ENCODE data around the gene PREPL.
"Not testable (repeated sequence)": the region's sequence is repeated elsewhere in the genome, so short reads cannot be mapped to it uniquely, and the experiment has no call there.

PREPL gene

DNA sequence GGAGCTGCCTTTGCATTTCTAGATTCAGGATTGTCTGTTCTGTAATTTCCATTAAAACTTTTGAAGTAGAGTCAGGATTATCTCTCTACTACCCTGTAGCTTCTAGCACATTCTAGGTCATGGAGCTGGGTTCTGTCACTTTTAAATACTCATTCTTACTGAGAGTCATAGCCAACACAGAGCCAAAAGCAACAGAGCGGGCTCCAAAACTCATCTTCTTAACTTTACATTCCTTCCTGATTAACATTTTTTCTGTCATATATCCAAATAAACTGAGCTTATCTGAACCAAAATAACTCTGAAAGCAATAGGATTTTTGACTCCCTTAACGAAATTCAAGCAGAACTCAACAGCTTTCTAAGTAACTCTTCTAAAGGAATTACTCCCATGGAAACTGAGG lies 12.9 kb downstream of the PREPL start:
- no peak for DNase-seq (ENCODE audit: low read depth, low spot score)

DNA sequence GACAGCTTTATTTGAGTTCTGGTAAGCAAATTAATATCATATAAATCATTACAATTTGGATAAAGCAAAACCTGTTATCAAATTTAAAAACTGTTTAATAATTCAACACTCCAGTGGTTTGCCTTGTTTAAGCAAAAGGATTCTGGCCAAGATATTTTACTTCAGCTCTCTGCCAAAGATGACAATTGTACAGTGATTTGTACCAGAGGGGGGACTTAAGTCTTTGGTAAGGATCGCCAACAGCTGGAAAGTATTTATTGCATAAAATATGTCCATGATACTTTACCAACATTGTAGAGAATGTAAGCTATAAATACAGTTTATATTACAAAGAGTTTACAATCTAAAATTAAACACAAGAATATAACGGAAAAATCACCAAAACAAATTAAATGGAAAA lies 13.8 kb downstream of the PREPL start:
- DNase-seq (ENCODE audit: low read depth, low spot score): no peak

DNA sequence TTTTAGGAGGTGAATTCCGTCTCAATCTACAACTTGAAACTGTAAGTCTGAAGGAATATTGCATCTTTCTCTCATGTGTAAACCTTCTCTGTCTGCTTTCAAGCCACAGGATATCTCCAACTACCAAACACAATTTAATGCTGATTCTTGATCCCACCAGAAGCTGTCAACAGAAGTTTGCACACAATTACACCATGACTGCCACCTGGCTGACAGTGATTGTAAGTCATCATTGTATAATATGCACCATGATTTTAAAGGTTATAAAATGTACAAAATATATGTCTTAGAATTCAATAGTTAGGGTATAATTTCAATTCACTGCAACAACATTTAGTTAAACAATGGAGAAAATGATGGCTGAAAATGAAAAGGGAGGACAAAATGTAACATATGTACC lies 18.4 kb downstream of the PREPL start:
- no peak for DNase-seq (ENCODE audit: low read depth, low spot score)

DNA sequence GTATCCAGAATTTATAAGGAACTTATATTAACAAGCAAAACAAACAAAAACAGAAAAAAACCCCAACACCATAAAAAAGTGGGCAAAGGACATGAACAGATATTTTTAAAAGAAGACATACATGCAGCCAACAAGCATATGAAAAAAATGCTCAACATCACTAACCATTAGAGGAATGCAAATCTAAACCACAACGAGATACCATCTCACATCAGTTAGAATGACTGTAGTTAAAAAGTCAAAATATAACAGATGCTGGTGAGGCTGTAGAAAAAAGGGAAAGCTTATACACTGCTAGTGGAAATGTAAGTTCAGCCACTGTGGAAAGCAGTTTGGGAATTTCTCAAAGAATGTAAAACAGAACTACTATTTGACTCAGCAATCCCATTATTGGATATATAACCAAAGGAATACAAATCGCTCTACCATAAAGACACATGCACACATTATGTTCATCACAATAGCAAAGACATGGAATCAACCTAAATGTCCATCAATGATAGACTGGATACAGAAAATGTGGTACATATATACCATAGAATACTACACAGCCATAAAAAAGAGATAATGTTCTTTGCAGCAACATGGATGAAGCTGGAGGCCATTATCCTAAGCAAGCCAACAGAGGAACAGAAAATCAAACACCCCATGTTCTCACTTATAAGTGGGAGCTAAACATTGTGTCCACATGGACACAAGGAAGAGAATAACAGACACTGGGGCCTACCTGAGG lies 25.3 kb downstream of the PREPL start:
- no peak for DNase-seq (ENCODE audit: low read depth, low spot score)

DNA sequence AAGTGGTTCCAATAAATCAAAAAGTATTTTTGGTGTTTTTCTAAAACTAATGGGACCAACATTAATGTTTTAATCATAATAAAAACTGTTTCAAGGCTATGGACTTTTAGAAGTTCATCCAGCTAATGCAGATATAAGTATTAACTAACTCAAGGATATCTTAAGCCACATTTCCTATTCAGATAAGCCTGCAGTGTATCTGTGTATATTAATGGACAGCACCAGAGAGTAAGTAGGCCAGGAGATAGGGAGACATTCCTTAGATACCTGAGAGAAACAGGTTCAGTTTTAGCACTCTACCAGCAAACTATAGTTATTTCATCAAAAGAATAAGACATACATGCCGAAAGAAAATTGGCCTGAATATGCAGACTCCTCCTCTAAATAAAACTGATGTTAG lies 27.3 kb downstream of the PREPL start:
- DNase-seq (ENCODE audit: low read depth, low spot score): no peak

DNA sequence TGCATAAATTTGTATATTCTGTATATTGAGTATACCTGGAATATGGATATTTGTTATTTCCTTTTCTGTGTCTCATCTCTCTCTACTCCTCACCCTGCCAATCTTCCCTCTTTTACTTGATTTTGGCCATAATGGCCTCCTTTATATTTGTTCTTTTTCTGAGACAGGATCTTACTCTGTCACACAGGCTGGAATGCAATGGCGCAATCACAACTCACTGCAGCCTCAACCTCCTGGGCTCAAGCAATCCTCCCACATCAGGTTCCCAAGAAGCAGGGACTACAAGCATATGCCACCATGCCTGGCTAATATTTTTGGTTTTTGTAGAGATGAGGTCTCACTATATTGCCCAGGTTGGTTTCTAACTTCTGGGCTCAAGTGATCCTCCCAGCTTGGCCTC lies 30.5 kb downstream of the PREPL start:
- no peak for DNase-seq (ENCODE audit: low read depth, low spot score)

DNA sequence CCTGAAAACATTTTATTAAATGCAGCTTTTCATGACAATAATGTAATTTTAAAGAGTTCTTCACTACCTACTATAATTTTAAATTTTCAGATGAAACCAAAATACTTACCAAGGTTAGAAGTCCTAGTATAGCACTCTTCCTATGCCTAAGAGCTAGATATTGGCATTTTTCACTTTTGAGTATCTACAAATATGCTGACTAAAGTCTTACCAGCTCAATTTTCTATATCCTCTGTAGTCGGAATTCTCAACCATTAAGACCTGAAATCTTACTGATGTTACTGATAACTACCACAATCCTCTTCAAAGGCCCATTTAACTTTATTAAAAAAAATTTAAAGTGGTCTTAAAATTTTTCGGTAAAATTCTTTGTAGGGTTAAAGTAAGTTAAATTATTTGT lies 32.0 kb downstream of the PREPL start:
- DNase-seq (ENCODE audit: low read depth, low spot score): no peak

DNA sequence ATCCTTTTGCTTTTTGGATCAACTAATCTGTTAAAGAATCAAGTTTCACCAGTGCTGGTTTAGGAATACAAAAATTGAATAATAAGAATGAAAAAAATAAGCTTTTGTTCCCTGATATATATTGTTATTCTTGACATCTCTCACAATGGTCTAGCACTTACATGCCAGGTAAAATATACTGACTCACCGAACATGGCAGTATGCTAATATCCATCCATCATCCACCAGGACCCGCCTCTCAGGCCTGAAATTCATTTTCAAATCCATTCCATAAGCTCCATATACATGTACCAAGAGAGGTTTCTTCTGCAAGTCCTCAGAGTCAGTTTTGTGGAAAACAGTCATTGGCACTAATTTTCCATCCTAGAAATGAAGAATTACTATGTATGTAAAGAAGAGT lies 32.5 kb downstream of the PREPL start:
- no peak for DNase-seq (ENCODE audit: low read depth, low spot score)

DNA sequence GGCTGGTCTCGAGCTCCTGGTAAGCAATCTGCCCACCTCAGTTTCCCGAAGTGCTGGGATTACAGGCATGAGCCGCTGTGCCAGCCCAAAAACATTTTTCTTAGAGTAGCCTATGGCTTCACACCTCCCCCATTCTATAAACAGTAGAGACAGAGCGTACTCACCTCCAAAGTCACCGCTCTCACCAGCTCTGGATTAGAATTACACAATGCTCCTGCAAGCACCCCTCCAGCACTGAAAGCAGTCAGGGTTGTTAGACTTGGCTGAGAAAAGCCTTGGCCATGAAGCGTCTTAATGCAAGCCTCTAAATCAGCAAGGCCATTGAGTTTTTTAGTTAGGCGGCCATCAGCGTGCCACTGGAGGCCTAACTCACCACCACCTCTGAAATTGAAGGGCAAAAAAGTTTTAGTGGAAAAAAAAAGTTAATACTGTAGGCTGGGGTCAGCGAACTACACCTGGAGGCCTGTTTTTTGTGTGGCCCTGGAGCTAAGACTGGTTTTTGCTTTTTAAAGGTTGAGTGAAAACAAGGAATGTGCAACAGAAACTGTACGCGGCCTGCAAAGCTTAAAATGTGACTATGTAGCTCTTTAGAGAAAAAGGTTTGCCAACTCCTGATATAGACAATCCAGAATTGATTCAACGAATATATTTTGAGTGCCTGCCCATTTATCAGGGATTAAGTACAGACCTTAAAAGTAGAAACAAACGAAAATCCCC lies 34.6 kb downstream of the PREPL start:
- no peak for DNase-seq (ENCODE audit: low read depth, low spot score)

DNA sequence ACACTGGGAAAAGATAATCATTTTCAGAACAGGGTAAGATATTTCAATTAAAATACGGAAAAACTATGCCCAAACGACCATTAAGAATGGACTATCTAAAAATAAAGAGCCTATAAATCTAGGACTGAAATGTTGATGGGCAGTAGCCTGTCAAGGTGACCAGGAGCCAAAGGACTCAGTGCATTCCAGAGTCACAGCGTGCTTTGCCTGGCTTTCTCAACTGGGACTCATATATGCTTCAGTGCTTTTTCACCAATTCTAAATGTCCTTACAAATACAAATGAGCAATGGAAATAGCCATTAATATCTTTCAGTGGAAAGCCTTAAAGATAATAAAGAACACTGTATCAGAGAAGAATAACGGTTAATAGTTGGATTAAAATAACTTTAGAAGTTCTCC lies 35.4 kb downstream of the PREPL start:
- no peak for DNase-seq (ENCODE audit: low read depth, low spot score)

DNA sequence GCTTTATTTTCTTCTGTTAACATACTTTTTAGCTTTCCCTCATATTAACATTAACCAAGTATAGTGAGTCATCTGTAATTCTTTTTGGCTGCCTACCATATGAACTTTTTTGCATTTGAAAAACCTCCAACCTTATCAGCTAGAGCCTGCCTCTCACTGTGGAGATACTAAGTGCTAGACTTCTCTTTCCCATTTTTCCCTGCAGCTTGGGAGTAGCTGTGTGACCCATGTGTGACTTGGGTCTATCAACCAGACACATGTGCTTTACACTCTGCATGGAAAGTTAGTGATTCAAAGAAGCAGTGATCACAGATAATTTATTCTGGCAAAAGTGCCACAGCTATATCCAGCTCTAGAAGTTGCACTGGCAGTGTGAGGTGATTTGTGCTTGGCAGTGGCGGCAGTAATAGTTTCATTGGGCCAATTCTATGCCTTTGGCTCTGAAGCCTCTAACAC lies 36.3 kb downstream of the PREPL start:
- no peak for DNase-seq (ENCODE audit: low read depth, low spot score)

DNA sequence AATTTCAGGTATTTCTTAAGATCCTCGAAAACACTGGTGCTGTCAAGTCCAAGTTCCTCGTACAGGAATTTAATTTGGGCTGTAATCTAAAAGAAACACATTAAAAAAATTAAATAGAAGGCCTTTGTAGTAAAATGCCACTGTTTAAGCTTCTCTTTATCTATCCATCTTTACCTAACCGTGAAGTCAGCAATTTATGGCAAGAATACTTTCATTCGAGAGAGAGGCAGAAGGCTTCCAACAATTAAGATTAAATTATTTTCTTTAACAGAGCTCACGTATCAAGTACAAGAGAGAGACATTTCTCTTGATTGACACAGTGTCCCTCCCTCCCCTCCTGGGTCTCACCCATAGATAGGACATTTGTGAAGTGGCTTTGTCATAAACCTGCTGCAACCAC lies 39.9 kb downstream of the PREPL start:
- no peak for DNase-seq (ENCODE audit: low read depth, low spot score)

DNA sequence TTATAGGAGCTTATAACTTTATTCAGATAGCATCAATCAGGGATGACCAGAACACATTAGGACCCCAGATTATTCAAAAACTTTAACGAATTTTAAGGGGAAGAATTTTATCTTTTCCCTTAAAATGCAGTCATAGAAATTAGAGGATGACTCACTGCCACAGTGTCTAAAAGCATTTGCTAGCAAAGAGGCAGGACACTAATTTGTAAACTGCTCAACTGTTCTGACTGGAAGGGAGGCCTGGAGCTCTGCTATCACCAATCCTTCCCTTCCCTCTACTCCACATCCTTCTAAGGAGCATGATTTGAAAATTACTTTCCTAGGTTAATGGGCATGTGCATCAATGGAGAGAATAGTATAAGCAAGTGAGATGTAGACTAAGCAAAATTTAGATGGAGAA lies 40.5 kb downstream of the PREPL start:
- no peak for DNase-seq (ENCODE audit: low read depth, low spot score)

DNA sequence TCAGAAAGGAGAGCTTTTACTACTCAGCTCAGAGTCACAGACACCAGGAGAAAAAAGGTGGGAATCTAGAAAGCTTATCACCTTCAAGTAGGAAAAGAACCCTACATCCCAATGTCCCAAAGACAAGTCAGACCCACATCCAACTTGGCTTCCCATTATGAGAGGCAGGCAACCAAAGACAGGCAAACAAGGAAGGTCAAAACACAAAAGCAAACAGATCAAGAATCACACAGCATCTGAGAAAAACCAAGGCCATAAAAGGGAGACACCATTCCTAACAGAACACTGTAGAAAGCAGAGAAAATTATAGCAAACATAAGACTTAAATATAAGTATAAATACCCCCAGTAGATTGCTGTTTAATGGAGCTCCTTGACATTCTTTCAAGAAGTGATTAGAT lies 45.3 kb downstream of the PREPL start:
- no peak for DNase-seq (ENCODE audit: low read depth, low spot score)

DNA sequence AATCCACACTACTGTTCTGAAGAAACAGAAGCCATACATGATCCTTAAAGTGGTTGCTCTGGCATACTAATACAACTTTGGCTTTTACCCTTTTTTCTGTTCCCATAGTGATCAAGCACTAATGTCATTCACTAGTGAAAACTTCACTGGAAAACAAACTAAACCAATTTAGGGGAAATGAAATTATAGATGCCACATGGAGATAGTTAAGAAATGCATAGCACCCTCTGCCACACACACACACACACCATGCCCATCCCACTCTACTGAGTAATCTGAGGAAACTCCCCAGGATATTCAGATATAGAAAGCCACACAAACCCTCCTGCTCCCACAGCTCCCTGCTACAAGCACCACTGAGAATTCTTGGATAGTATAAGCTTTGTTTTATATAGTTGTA lies 46.9 kb downstream of the PREPL start:
- no peak for DNase-seq (ENCODE audit: low read depth, low spot score)

DNA sequence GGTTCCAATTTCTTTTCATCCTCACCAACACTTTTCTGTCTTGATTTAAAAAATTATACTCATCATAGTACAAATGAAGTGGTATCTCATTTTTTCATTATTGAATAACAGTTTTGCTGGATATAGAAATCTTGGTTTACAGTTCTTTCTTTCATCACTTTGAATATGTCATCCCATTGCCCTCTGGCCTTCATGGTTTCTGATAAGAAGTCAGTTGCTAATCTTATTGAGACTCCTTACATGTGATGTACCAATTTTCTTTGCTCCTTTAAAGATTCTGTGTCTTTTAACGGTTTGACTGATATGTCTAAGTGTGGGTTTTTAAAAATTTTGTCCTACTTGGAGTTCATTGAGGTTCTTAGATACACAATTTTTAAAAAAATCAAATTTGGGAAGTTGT lies 51.0 kb downstream of the PREPL start:
- no peak for DNase-seq (ENCODE audit: low read depth, low spot score)

DNA sequence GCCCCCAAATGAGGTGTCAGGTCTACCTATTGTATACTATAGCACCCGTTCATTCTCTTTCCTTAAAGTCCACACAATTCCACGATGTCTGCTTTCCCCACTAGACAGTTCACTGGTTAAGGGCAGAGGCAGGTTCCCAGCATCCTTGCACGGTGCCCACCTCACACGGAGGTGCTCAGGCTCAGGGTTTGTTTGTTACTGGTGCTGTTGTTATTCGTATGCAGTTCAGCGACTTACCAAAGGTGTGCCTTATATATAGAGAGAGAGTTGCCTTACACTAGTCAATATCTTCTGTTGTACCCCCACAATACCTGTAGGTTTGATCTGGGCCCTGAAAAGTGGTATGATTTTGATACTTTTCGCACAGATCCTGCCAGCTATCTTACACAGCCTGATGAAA lies 55.4 kb downstream of the PREPL start:
- no peak for DNase-seq (ENCODE audit: low read depth, low spot score)

DNA sequence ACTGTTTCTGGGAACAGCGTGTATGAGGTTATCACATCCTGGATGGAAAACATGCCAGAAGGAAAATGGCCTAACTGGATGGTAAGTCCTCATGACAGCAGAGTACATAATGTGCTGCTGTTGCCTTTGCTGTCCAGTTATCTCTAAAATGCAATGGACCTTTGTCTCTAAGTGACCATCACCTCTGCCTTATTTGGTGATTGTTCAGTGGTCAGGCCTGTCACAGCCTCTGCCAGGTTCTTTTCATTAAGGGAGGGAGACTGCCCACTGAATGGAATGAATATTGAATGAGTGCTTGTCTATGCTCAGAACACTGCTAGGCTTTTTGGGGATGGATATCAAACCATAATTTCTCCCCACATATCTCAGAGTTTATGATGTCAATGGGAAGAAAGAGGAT lies 57.0 kb downstream of the PREPL start:
- DNase-seq (ENCODE audit: low read depth, low spot score): no peak

DNA sequence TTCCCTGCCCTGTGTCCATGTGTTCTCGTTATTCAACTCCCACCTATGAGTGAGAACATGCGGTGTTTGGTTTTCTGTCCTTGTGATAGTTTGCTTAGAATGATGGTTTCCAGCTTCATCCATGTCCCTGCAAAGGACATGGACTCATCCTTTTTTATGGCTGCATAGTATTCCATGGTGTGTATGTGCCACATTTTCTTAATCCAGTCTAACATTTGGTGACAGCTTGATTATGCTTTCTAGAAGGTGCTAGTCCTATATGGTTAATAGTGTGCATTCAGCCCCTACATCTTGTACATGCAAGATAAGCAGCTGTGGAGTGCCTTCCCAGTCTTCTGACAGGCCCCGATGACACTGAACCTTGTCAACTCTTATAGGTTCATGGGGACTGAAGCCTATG lies 57.5 kb downstream of the PREPL start:
- DNase-seq (ENCODE audit: low read depth, low spot score): not testable (repeated sequence)

DNA sequence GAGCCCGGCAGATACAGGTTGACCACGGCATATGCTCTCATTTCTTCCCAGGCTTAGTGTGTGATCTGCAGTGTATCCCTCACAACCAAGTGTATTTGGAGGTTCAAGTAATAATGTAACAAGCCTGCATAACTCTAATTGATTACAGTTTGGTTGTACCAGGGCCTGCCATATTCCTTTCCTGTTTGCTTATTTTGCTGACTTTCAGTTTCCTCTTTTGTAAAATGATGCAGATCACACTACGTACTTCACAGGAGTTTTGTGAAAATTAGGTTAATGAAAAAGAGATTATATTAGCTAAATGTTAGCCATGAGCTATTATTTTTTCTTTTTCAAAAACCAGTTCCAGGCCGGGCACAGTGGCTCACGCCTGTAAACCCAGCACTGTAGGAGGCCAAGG lies 60.2 kb downstream of the PREPL start:
- no peak for DNase-seq (ENCODE audit: low read depth, low spot score)

DNA sequence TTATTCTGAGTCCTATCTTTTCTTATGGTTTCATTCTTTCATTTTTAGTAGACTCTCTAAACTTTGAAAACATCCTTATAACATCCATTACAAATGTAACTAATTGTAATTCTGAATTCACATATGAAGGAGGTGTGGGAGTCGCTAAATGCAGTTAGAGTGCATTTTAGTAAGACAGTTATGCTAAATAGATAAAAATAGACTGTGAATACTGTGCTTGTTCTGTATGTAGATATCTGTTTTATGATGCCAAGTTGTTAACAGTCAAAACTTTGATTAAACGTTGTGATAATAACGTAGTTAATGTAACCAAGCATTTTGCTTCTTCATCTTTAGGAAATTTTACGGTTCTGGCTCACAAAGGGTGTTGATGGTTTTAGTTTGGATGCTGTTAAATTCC lies 61.7 kb downstream of the PREPL start:
- no peak for DNase-seq (ENCODE audit: low read depth, low spot score)

DNA sequence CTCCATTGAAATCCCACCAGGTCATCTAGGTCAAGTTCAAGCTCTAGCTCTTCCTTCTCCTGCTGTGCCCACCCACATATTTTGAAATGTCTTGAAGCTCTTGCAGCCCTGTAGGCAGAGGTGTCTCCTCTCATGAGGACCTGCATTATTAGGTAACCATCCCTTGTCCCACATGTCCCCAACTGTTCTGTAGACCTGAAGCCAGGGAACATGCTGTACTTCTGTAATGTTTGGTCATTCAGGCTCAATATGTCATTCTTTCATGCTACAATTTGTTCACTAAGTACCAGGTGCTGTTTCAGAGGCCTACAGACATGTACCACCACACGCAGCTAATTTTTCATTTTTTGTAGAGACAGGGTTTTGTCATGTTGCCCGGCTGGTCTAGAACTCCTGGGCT lies 63.9 kb downstream of the PREPL start:
- no peak for DNase-seq (ENCODE audit: low read depth, low spot score)

DNA sequence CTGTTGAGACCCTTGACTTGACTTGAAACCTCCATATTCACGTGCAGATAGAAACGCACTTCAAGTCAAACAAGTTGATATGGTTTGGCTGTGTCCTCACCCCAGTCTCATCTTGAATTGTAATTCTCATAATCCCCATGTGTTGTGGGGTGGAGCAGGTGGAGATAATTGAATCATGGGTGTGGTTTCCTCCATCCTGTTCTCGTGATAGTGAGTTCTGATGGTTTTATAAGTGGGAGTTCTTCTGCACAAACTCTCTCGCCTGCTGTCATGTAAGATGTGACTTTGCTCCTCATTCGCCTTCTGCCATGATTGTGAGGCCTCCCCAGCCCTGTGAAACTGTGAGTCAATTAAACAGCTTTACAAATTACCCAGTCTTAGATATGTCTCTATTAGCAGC lies 64.6 kb downstream of the PREPL start:
- no peak for DNase-seq (ENCODE audit: low read depth, low spot score)
